ENCODE measurements around the gene TMEM86B.
"Not testable (repeated sequence)": the region's sequence is repeated elsewhere in the genome, so short reads cannot be mapped to it uniquely, and the experiment has no call there.

TMEM86B gene

DNA sequence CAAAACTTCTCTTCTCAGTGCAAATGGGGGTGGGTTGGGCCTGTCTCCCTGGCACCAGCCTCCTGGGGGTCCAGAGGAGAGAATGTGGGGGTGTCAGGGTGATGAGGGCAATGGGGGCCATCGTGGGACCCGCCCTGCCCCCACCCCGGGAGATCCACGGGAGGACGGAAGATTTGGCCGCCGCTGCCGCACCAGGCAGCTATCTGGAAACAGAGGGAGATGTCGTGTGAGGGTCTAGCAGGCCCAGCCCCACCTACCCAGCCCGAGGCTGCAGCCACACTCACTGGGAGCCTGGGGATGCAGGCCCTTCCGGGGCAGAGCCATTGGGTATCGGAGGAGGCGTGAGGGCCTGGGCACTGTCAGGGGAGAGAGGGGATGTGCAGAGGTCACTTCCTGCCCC lies 1.8 kb upstream of the TMEM86B start:
- no peaks in the 10 kb centered on the region for H3K9me3 ChIP-seq
- H3K4me3 ChIP-seq: no peak overlapping the region
- H3K27ac ChIP-seq: no peak overlapping the region
- no peak overlapping the region for H3K9ac ChIP-seq
- H4K20me1 ChIP-seq: peaks cover 99% of the 10 kb centered on the region
- no peak overlapping the region for H3K4me2 ChIP-seq
- no peak for TF ChIP-seq Cebpa-rat (IDR thresholded peaks at IDR 0.05)
- peaks cover 99% of the 10 kb centered on the region for H3K36me3 ChIP-seq
- no peaks in the 10 kb centered on the region for H3K27me3 ChIP-seq
- H3K4me1 ChIP-seq: no peaks in the 10 kb centered on the region

- H3K9me3 ChIP-seq: no peaks in the 10 kb centered on the region
- no peaks in the 10 kb centered on the region for H3K4me1 ChIP-seq
- H3K9ac ChIP-seq: no peak overlapping the region
- no peak for TF ChIP-seq Cebpa-rat (IDR thresholded peaks at IDR 0.05)
- H3K4me2 ChIP-seq: no peak overlapping the region
- H3K4me3 ChIP-seq: no peak overlapping the region
- peaks cover 96% of the 10 kb centered on the region for H3K36me3 ChIP-seq
- peaks cover 96% of the 10 kb centered on the region for H4K20me1 ChIP-seq
- no peak overlapping the region for H3K27ac ChIP-seq
- no peaks in the 10 kb centered on the region for H3K27me3 ChIP-seq
Observed at GRCh38 chr19:55229789-55230182, 1.2 kb upstream of the TMEM86B start.

DNA sequence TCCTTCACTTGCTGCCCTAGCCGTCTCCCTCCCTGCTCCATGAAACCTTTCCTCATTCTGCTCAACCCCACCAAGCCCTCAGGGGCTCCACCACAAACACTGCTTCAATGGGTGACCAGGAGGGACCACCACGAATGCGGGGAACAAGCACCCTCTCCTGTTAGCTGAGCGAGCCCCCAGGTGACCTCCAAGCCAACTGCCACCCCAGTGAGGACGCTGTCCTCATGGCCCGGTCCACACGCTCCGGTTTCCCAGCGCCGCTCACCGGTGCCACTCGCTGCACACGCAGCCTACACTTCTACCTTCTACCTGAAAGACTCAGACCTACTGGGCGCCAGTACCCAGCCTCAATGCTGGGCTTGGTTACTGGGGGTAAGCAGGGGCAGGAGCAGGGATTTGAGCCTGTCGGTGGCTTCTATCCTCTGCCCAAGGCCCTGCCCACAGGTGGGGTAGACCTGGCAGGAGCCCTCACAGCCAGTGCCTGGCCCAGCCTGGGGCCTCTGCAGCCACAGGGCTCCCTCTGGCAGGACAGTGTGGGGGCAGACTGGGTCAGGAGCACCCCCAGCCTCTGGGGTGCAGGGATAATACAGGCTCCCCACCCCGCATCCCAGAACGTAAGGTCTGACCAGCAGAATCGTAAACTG lies 704 bp upstream of the TMEM86B start:
- Histone ChIP-seq H3K27me3 (no peaks in the 10 kb centered on the region), H3K4me1 (no peaks in the 10 kb centered on the region), H3K9ac (no peak overlapping the region), H3K4me3 (no peak overlapping the region), H3K27ac (no peak overlapping the region), H4K20me1 (peaks cover 95% of the 10 kb centered on the region), H3K4me2 (no peak overlapping the region), H3K9me3 (no peaks in the 10 kb centered on the region), H3K36me3 (peaks cover 94% of the 10 kb centered on the region)
- no peak for TF ChIP-seq Cebpa-rat (IDR thresholded peaks at IDR 0.05)

GRCh38 chr19:55228015-55228391 lies 560 bp downstream of the TMEM86B start:
- Histone ChIP-seq H3K4me3 (no peak overlapping the region), H3K4me1 (no peaks in the 10 kb centered on the region), H4K20me1 (peaks cover 95% of the 10 kb centered on the region), H3K36me3 (peaks cover 94% of the 10 kb centered on the region), H3K27ac (no peak overlapping the region), H3K4me2 (no peak overlapping the region), H3K27me3 (no peaks in the 10 kb centered on the region), H3K9ac (no peak overlapping the region), H3K9me3 (no peaks in the 10 kb centered on the region)
- no peak for TF ChIP-seq Cebpa-rat (IDR thresholded peaks at IDR 0.05)

DNA sequence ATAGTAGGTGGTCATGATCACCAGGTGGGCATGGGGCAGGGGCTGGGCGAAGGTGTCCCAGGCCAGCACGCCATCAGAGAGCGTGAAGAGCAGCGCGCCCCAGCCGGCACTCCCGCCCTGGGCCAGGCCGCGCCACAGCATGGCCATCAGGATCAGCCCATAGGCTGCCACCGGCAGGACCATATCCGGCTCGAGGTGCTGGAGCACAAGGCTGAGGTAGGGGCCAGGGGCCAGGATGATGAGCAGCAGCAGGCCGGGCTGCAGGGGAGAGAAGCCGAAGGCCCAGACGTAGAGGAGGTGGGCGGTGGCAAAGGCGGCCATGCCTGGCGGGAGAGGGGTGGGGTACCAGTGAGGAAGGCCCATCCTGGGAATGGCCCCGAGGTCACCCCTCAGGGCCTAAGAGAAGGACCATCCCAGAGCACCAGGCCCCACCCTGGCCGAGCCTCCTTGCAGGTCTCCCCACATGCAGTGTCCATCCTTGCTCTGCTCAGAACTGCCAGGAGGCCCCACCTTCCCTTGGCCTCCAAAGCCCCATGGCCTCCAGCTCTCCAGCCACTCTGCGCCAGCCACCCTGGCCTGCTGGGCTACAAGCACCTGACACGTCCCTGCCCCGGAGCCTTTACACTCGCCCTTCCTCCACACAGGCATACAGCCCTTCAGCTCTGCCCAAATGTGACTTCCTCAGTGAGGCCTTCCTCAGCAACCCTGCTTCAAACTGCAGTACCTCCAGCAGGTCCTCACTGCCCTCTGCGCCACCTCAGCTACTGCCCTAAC lies 1.1 kb downstream of the TMEM86B start:
- Histone ChIP-seq H3K36me3 (peaks cover 94% of the 10 kb centered on the region), H4K20me1 (peaks cover 95% of the 10 kb centered on the region)

DNA sequence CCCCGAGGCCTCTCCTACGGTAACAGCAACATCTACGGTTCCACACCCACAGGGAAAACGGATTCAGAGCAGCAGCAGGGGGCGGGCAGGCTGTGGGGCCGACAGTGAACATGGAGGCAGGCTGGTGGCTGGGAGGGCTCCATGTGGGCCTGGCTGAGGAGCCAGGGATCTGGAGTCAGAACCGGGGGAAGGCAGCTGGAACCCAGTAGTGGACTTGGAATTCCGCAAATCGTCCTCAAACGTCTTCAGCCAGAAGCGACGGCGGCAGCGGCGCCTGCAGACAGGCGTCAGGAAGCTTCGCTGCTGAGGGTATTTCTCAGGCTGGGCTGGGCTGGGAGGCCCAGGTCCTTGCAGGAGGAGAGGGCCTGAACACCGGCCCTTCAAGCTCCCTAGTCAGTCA lies 1.8 kb downstream of the TMEM86B start:
- H3K36me3 ChIP-seq: peaks cover 87% of the 10 kb centered on the region
- H3K27ac ChIP-seq: no peak overlapping the region
- no peak overlapping the region for H3K9ac ChIP-seq
- no peak for TF ChIP-seq Cebpa-rat (IDR thresholded peaks at IDR 0.05)
- no peak overlapping the region for H3K4me3 ChIP-seq
- peaks cover 95% of the 10 kb centered on the region for H4K20me1 ChIP-seq
- H3K4me1 ChIP-seq: no peaks in the 10 kb centered on the region
- no peaks in the 10 kb centered on the region for H3K9me3 ChIP-seq
- H3K27me3 ChIP-seq: no peaks in the 10 kb centered on the region
- no peak overlapping the region for H3K4me2 ChIP-seq

More for the DNA sequence above, 1.1 kb downstream of the TMEM86B start:
- TF ChIP-seq Cebpa-rat (IDR thresholded peaks at IDR 0.05): no peak
- no peaks in the 10 kb centered on the region for H3K27me3 ChIP-seq
- no peak overlapping the region for H3K27ac ChIP-seq
- no peak overlapping the region for H3K4me2 ChIP-seq
- H3K9me3 ChIP-seq: no peaks in the 10 kb centered on the region
- no peaks in the 10 kb centered on the region for H3K4me1 ChIP-seq
- H3K9ac ChIP-seq: no peak overlapping the region
- no peak overlapping the region for H3K4me3 ChIP-seq

- H3K27ac ChIP-seq: no peak overlapping the region
- no peak overlapping the region for H3K4me2 ChIP-seq
- no peaks in the 10 kb centered on the region for H3K27me3 ChIP-seq
- no peak for TF ChIP-seq Cebpa-rat (IDR thresholded peaks at IDR 0.05)
- no peaks in the 10 kb centered on the region for H3K4me1 ChIP-seq
- H3K9ac ChIP-seq: no peak overlapping the region
- peaks cover 95% of the 10 kb centered on the region for H4K20me1 ChIP-seq
- no peak overlapping the region for H3K4me3 ChIP-seq
- H3K36me3 ChIP-seq: peaks cover 82% of the 10 kb centered on the region
- no peaks in the 10 kb centered on the region for H3K9me3 ChIP-seq
Observed at GRCh38 chr19:55226273-55226672, 2.3 kb downstream of the TMEM86B start.

GRCh38 chr19:55225415-55225958 lies 3.1 kb downstream of the TMEM86B start:
- no peaks in the 10 kb centered on the region for H3K9me3 ChIP-seq
- no peak for TF ChIP-seq Cebpa-rat (IDR thresholded peaks at IDR 0.05)
- no peak overlapping the region for H3K4me2 ChIP-seq
- no peaks in the 10 kb centered on the region for H3K27me3 ChIP-seq
- H3K4me1 ChIP-seq: no peaks in the 10 kb centered on the region
- H3K36me3 ChIP-seq: peaks cover 75% of the 10 kb centered on the region
- peaks cover 96% of the 10 kb centered on the region for H4K20me1 ChIP-seq
- no peak overlapping the region for H3K4me3 ChIP-seq
- no peak overlapping the region for H3K27ac ChIP-seq
- H3K9ac ChIP-seq: no peak overlapping the region

- not testable (repeated sequence) for H3K9ac ChIP-seq, H3K4me2 ChIP-seq, H3K27ac ChIP-seq, H3K9me3 ChIP-seq, H3K27me3 ChIP-seq, H3K4me1 ChIP-seq, H3K4me3 ChIP-seq
- Histone ChIP-seq H3K36me3 (peaks cover 69% of the 10 kb centered on the region), H4K20me1 (peaks cover 96% of the 10 kb centered on the region)
Observed at GRCh38 chr19:55224679-55225414, 3.7 kb downstream of the TMEM86B start.

Data from BLaER1 (cell line).